ENCODE measurements around the gene NUP214. TPM values are rescaled to one million over a fixed set of nuclear protein-coding genes. Genes with fewer than 3 reads are reported as not detected.

Gene NUP214
- total RNA-seq, 1 donor from 2014 or later = 32.6 TPM

DNA sequence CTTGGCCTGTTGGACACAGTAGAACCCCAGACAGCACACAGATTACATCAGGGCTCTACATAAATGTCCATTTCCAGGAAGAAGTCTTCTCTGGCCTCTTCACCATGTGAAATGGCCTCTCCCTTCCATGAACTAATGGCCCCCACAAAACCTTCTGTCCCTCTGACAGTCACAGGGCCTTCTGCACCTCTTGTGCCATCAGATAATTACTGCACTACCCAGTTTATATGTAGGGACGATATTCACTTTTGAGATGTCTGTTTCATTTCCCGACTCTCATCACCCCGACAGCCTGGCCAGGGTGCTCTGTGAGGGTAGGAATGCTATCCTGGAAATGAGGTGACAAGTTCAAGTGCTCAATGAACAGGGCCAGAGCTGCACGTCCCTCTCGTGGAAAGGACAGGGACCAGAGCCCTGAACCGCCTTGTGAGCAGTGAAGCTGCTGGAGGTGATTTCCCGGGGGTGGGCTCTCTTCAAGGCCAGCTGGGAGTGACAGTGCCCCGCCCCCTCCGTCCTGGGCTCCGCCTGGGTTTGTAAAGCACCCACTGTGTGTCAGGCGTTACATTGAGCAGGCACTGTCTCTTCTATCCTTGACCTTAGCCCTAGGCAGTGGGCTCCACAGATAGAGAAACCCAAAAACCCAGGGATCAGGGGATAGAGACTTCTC lies 153.9 kb downstream of the NUP214 start:
- no peak for DNase-seq (ENCODE audit: low spot score)
- H3K27ac Mint-ChIP-seq (ENCODE audit: unreplicated experiment) = no peak overlapping the region
- peaks cover 1% of the 10 kb centered on the region for H3K36me3 Mint-ChIP-seq (ENCODE audit: low read depth)
- H3K9me3 Mint-ChIP-seq (ENCODE audit: low read depth) = no peaks in the 10 kb centered on the region
- H3K27me3 Mint-ChIP-seq (ENCODE audit: low read depth) = peaks cover 17% of the 10 kb centered on the region
- peaks cover 9% of the 10 kb centered on the region for H3K4me1 Mint-ChIP-seq (ENCODE audit: low read depth)
- no peak overlapping the region for H3K4me3 Mint-ChIP-seq (ENCODE audit: unreplicated experiment)
- TF ChIP-seq, protein P1, sequence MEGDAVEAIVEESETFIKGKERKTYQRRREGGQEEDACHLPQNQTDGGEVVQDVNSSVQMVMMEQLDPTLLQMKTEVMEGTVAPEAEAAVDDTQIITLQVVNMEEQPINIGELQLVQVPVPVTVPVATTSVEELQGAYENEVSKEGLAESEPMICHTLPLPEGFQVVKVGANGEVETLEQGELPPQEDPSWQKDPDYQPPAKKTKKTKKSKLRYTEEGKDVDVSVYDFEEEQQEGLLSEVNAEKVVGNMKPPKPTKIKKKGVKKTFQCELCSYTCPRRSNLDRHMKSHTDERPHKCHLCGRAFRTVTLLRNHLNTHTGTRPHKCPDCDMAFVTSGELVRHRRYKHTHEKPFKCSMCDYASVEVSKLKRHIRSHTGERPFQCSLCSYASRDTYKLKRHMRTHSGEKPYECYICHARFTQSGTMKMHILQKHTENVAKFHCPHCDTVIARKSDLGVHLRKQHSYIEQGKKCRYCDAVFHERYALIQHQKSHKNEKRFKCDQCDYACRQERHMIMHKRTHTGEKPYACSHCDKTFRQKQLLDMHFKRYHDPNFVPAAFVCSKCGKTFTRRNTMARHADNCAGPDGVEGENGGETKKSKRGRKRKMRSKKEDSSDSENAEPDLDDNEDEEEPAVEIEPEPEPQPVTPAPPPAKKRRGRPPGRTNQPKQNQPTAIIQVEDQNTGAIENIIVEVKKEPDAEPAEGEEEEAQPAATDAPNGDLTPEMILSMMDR (IDR thresholded peaks at IDR 0.05) = no peak

- no peak overlapping the region for H3K27ac Mint-ChIP-seq (ENCODE audit: unreplicated experiment)
Measured at GRCh38 chr9:131279863-131280570, 154.6 kb downstream of the NUP214 start.

GRCh38 chr9:131280660-131281059 lies 155.3 kb downstream of the NUP214 start:
- Mint-ChIP-seq H3K4me3 (ENCODE audit: unreplicated experiment) (no peak overlapping the region), H3K36me3 (ENCODE audit: low read depth) (peaks cover 1% of the 10 kb centered on the region), H3K27me3 (ENCODE audit: low read depth) (peaks cover 18% of the 10 kb centered on the region), H3K27ac (ENCODE audit: unreplicated experiment) (no peak overlapping the region), H3K4me1 (ENCODE audit: low read depth) (peaks cover 9% of the 10 kb centered on the region), H3K9me3 (ENCODE audit: low read depth) (no peaks in the 10 kb centered on the region)
- DNase-seq (ENCODE audit: low spot score) = no peak
- TF ChIP-seq, protein P1 (IDR thresholded peaks at IDR 0.05) = no peak

More at GRCh38 chr9:131279863-131280570, 154.6 kb downstream of the NUP214 start:
- H3K9me3 Mint-ChIP-seq (ENCODE audit: low read depth) = no peaks in the 10 kb centered on the region
- no peak overlapping the region for H3K4me3 Mint-ChIP-seq (ENCODE audit: unreplicated experiment)
- peaks cover 1% of the 10 kb centered on the region for H3K36me3 Mint-ChIP-seq (ENCODE audit: low read depth)
- TF ChIP-seq, protein P1 (IDR thresholded peaks at IDR 0.05) = no peak
- peaks cover 9% of the 10 kb centered on the region for H3K4me1 Mint-ChIP-seq (ENCODE audit: low read depth)
- no peak for DNase-seq (ENCODE audit: low spot score)
- H3K27me3 Mint-ChIP-seq (ENCODE audit: low read depth) = peaks cover 18% of the 10 kb centered on the region

DNA sequence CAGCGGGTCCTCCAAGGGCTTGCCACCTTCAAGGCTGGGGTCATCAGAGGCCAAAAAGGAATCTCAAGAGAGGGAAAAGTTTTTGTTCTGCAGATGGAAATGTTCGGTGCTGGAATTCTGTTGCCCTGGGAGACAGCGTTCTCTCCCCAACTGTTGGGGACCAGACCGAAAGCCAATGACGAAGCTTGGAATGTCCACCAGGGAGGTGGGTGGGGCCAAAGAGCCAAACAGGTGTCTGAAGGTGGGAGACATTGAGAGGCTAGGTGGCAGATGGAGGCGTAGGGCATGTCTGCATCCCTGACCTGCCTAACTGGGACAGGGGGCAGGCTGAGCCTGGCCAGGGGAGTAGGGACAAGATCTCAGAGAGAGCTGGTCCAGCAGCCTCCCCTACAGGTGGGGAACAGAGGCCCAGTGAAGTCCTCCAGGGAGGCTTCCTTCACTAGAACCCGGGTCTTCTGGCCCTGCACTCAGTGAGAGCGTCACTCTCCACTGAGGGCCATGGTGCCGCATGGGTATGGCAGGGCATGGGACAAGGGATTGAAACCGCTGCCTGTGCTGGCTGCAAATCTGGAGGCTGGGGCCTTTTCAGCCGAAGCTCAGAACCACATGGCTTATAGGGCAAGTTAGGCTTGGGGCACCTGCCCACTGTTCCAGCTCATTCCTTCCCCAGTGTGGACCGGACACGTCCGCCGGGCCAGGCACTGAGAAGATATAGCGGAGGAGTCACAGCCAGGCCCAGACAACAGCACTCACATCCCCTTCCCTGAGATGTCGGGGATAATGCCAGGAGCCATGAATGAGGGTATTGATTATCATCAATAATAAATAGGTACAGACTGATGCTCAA lies 156.0 kb downstream of the NUP214 start:
- Mint-ChIP-seq H3K4me1 (ENCODE audit: low read depth) (peaks cover 7% of the 10 kb centered on the region), H3K27ac (ENCODE audit: unreplicated experiment) (no peak overlapping the region), H3K9me3 (ENCODE audit: low read depth) (no peaks in the 10 kb centered on the region), H3K27me3 (ENCODE audit: low read depth) (peaks cover 16% of the 10 kb centered on the region), H3K36me3 (ENCODE audit: low read depth) (peaks cover 1% of the 10 kb centered on the region), H3K4me3 (ENCODE audit: unreplicated experiment) (no peak overlapping the region)
- TF ChIP-seq, protein P1 (IDR thresholded peaks at IDR 0.05) = no peak
- DNase-seq (ENCODE audit: low spot score) = no peak

DNA sequence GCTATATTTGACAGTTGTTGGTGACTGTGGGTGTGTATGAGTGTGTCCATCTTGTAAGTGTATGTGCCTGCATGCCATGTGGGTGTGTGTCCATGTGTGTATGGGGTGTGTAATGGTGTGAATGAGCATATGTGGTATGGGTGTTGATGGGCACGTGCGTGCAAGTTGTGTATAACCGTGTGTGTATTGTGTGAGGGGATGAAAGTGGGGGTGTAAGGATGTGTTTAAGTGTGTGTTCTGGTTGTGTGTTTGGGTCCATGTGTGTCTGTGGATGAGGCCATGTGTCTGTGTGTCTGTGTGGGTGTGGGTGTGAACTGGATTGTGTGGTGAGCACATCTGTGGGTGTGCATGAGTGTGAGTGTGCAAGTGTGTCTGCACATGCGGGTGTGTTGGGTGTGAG lies 156.8 kb downstream of the NUP214 start:
- peak overlapping the region; percentile 56 for H3K4me3 Mint-ChIP-seq (ENCODE audit: unreplicated experiment)
- TF ChIP-seq, protein P1 (IDR thresholded peaks at IDR 0.05) = no peak
- H3K4me1 Mint-ChIP-seq (ENCODE audit: low read depth) = peaks cover 7% of the 10 kb centered on the region
- DNase-seq (ENCODE audit: low spot score) = no peak
- peaks cover 16% of the 10 kb centered on the region for H3K27me3 Mint-ChIP-seq (ENCODE audit: low read depth)
- no peaks in the 10 kb centered on the region for H3K9me3 Mint-ChIP-seq (ENCODE audit: low read depth)
- peaks cover 1% of the 10 kb centered on the region for H3K36me3 Mint-ChIP-seq (ENCODE audit: low read depth)
- H3K27ac Mint-ChIP-seq (ENCODE audit: unreplicated experiment) = no peak overlapping the region
